HepG2 (cell line): ENCODE data around the gene PPP3R1. TPM values are rescaled to one million over a fixed set of nuclear protein-coding genes. Genes with fewer than 3 reads are reported as not detected.
A peak's percentile ranks its signal among the peaks of the same experiment; 100 is the strongest.

Experiments
- MTF2 ChIP-seq: sonication (generic); formaldehyde crosslinking; IDR thresholded peaks from 2 replicates; pipeline ENCODE4 v1.5.0; 2020; ENCODE audit warnings: missing genetic modification reagents, borderline replicate concordance
- MYNN ChIP-seq: sonication (generic); formaldehyde crosslinking; IDR thresholded peaks from 2 replicates; pipeline ENCODE4 v1.4.0; 2020; ENCODE audit warnings: mild to moderate bottlenecking, low read depth, missing genetic modification reagents
- POLR2AphosphoS2 ChIP-seq: IDR thresholded peaks from 2 replicates; pipeline ENCODE4 v1.6.1; 2011; ENCODE audit warnings: low read depth, low read length, improper control_type of control experiment
- SYNCRIP ChIP-seq: fragments of 200-400 bp; formaldehyde crosslinking; IDR thresholded peaks from 2 replicates; pipeline ENCODE4 v1.6.1; 2018; ENCODE audit warnings: mild to moderate bottlenecking, low read depth, low read length; ENCODE audit not compliant: insufficient read depth
- ZNF407 ChIP-seq: sonication (generic); formaldehyde crosslinking; IDR thresholded peaks from one replicate; pipeline ENCODE4 v1.5.1; 2020; ENCODE audit warnings: mild to moderate bottlenecking, missing genetic modification reagents; ENCODE audit errors: not compliant biosample characterization
- ZNF441 ChIP-seq: sonication (generic); formaldehyde crosslinking; IDR thresholded peaks from 2 replicates; pipeline ENCODE4 v1.7.0; 2021; ENCODE audit warnings: missing genetic modification reagents, borderline replicate concordance
- ZNF576 ChIP-seq: sonication (generic); formaldehyde crosslinking; IDR thresholded peaks from 2 replicates; pipeline ENCODE4 v1.4.0; 2020; ENCODE audit warnings: mild to moderate bottlenecking, missing genetic modification reagents
- ZNF577 ChIP-seq: sonication (generic); formaldehyde crosslinking; IDR thresholded peaks from 2 replicates; pipeline ENCODE4 v1.4.0; 2020; ENCODE audit warnings: mild to moderate bottlenecking, low read depth, missing genetic modification reagents, borderline replicate concordance
- ZNF703 ChIP-seq: sonication (generic); formaldehyde crosslinking; IDR thresholded peaks from 2 replicates; pipeline ENCODE4 v1.5.1; 2020; ENCODE audit warnings: missing genetic modification reagents, mild to moderate bottlenecking, moderate library complexity, borderline replicate concordance
- ZSCAN9 ChIP-seq: IDR thresholded peaks from 2 replicates; pipeline ENCODE4 v1.6.1; 2016; ENCODE audit warnings: borderline replicate concordance
- polyA plus RNA-seq, 8 experiments: library from polyadenylated mRNA; depleted of rRNA in 3 of 8; stranded (reverse) in 7 of 8; unstranded in 1 of 8; fragments of >200 nt; fragmentation: Illumina TruSeq in 4 of 8; extraction: Trizol in 4 of 8; gene quantifications; 2 replicates each; pipeline versions ENCODE4 v1.2.1 to v1.2.3, GENCODE V29; 2011 to 2016; ENCODE audit warnings: low read depth in 4 of 8, missing spikeins in 1 of 8, mixed read lengths in 1 of 8; ENCODE audit not compliant: insufficient read depth in 1 of 8
- total RNA-seq, 5 experiments: library from RNA; depleted of rRNA; stranded (reverse); fragments of >200 nt; fragmentation: Illumina TruSeq; extraction: Trizol; gene quantifications; 2 replicates each; pipeline ENCODE4 v1.2.3, GENCODE V29; 2016; ENCODE audit warnings: low read depth in 1 of 5
- TF ChIP-seq, protein P1 (sequence below): sonication (generic); formaldehyde crosslinking; IDR thresholded peaks from 2 replicates; pipeline ENCODE4 v1.5.0; 2020; ENCODE audit warnings: mild to moderate bottlenecking, missing genetic modification reagents
- TF ChIP-seq, protein P2 (sequence below): sonication (generic); formaldehyde crosslinking; IDR thresholded peaks from 2 replicates; pipeline ENCODE4 v1.5.0; 2020; ENCODE audit warnings: missing genetic modification reagents

Gene PPP3R1
- total and polyA plus RNA-seq, 2 of the 13 experiments (the other 11 are each of a cell fraction or from before 2014, with no cell fraction given): 11.6 to 25.7 TPM

DNA sequence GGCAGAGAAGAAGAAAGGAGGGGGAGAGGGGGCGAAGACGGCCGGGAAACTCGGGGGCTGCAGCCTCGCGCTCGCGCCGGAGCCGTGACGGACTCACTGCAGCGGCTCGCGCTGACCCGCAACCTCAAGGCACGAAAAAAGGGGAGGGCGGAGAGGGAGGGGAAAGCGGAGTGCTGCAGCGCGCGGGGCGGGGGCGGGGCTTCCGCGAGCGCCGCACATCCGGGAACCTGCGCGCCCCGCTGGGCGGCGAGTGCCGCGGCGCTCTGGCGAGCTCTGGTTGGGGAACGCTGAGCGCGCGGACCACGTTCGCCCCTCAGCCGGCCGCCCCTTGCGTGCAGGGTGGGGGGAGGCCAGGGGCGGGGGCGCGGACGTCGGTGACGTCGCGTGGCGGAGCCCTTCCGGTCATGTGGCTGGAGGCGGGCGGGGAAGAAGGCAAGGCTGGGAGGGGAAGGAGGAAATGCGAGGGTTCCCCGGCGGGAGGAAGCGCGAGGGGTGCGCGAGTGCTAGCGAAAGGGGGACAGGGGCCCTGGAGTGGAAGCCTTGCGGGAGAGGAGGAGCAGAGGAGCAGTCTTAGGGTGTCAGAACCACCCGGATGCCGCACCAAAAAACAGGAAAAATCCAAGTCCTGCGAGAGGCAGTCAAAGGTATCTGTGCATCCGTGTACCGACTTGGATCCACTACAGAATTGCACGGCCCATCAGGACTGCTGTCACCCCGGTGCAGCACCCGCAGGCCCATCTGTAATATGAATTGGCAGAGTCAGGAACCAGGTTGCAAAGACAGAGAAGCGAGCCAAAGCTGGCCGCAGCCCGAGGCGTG lies at the start of gene PPP3R1 (continued):
- TF ChIP-seq ZNF407 (CRISPR knock-in tag) (peak; percentile 93), ZSCAN9 (CRISPR knock-in tag) (peak; percentile 56; the same call in 1 of the 2 replicates), MYNN (CRISPR knock-in tag) (no peak), ZNF577 (CRISPR knock-in tag) (no peak), MTF2 (CRISPR knock-in tag) (0 out of 2 replicates have a peak, but pooled peaks have one; percentile 44), SYNCRIP (no peak), ZNF576 (no peak), POLR2AphosphoS2 (peak; percentile 89; the same call in 1 of the 2 replicates), ZNF703 (CRISPR knock-in tag) (peak; percentile 80; the same call in 1 of the 2 replicates), ZNF441 (CRISPR knock-in tag) (peak; percentile 20; the same call in 1 of the 2 replicates)
- TF ChIP-seq, protein P1, sequence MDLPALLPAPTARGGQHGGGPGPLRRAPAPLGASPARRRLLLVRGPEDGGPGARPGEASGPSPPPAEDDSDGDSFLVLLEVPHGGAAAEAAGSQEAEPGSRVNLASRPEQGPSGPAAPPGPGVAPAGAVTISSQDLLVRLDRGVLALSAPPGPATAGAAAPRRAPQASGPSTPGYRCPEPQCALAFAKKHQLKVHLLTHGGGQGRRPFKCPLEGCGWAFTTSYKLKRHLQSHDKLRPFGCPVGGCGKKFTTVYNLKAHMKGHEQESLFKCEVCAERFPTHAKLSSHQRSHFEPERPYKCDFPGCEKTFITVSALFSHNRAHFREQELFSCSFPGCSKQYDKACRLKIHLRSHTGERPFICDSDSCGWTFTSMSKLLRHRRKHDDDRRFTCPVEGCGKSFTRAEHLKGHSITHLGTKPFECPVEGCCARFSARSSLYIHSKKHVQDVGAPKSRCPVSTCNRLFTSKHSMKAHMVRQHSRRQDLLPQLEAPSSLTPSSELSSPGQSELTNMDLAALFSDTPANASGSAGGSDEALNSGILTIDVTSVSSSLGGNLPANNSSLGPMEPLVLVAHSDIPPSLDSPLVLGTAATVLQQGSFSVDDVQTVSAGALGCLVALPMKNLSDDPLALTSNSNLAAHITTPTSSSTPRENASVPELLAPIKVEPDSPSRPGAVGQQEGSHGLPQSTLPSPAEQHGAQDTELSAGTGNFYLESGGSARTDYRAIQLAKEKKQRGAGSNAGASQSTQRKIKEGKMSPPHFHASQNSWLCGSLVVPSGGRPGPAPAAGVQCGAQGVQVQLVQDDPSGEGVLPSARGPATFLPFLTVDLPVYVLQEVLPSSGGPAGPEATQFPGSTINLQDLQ (CRISPR knock-in tag): peak; percentile 57; the same call in 1 of the 2 replicates
- TF ChIP-seq, protein P2, sequence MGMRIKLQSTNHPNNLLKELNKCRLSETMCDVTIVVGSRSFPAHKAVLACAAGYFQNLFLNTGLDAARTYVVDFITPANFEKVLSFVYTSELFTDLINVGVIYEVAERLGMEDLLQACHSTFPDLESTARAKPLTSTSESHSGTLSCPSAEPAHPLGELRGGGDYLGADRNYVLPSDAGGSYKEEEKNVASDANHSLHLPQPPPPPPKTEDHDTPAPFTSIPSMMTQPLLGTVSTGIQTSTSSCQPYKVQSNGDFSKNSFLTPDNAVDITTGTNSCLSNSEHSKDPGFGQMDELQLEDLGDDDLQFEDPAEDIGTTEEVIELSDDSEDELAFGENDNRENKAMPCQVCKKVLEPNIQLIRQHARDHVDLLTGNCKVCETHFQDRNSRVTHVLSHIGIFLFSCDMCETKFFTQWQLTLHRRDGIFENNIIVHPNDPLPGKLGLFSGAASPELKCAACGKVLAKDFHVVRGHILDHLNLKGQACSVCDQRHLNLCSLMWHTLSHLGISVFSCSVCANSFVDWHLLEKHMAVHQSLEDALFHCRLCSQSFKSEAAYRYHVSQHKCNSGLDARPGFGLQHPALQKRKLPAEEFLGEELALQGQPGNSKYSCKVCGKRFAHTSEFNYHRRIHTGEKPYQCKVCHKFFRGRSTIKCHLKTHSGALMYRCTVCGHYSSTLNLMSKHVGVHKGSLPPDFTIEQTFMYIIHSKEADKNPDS (CRISPR knock-in tag): peak; percentile 85; the same call in 1 of the 2 replicates
